ENCODE results near the gene HFM1. TPM values are rescaled to one million over a fixed set of nuclear protein-coding genes. Genes with fewer than 3 reads are reported as not detected.
"Not testable (repeated sequence)": the region's sequence is repeated elsewhere in the genome, so short reads cannot be mapped to it uniquely, and the experiment has no call there.

HFM1 gene
- total RNA-seq, 2 donors from 2014 or later = 4.6 to 5.9 TPM

DNA sequence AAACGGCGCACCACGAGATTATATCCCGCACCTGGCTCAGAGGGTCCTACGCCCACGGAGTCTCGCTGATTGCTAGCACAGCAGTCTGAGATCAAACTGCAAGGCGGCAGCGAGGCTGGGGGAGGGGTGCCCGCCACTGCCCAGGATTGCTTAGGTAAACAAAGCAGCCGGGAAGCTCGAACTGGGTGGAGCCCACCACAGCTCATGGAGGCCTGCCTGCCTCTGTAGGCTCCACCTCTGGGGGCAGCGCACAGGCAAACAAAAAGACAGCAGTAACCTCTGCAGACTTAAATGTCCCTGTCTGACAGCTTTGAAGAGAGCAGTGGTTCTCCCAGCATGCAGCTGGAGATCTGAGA, 117.7 kb downstream of the HFM1 start:
- H3K9me3 Mint-ChIP-seq = peaks cover 24% of the 10 kb centered on the region
- peaks cover 16% of the 10 kb centered on the region for H3K36me3 Mint-ChIP-seq (ENCODE audit: low read depth)
- H3K4me3 Mint-ChIP-seq; H3K27me3 Mint-ChIP-seq (ENCODE audit: insufficient read depth); H3K9me3 ChIP-seq (ENCODE audit: control insufficient read depth, low read length); H3K4me3 ChIP-seq (ENCODE audit: low read length); H3K27ac ChIP-seq (ENCODE audit: low read depth, low read length); H3K9ac ChIP-seq (ENCODE audit: extremely low read depth, low read length, poor library complexity, severe bottlenecking); H3K36me3 ChIP-seq (ENCODE audit: control insufficient read depth, insufficient read depth, low read length); H3K27me3 ChIP-seq (ENCODE audit: control insufficient read depth, insufficient read depth, low read length, poor library complexity, severe bottlenecking); H3K4me1 ChIP-seq (ENCODE audit: control insufficient read depth, insufficient read depth, low read length); H3K27ac Mint-ChIP-seq; H3K4me1 Mint-ChIP-seq: not testable (repeated sequence)
- TF ChIP-seq, protein P1, sequence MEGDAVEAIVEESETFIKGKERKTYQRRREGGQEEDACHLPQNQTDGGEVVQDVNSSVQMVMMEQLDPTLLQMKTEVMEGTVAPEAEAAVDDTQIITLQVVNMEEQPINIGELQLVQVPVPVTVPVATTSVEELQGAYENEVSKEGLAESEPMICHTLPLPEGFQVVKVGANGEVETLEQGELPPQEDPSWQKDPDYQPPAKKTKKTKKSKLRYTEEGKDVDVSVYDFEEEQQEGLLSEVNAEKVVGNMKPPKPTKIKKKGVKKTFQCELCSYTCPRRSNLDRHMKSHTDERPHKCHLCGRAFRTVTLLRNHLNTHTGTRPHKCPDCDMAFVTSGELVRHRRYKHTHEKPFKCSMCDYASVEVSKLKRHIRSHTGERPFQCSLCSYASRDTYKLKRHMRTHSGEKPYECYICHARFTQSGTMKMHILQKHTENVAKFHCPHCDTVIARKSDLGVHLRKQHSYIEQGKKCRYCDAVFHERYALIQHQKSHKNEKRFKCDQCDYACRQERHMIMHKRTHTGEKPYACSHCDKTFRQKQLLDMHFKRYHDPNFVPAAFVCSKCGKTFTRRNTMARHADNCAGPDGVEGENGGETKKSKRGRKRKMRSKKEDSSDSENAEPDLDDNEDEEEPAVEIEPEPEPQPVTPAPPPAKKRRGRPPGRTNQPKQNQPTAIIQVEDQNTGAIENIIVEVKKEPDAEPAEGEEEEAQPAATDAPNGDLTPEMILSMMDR (conservative IDR thresholded peaks at IDR 0.05) = peak; percentile 12
- DNase-seq = peak; percentile 51
- 73% methylated on average over 6 of the region's 13 CpGs; no CpG with 5 or more reads in 1 of the 2 experiments for WGBS, 2 experiments (ENCODE audit: insufficient coverage in 1 of 2, insufficient read length in 1 of 2)

DNA sequence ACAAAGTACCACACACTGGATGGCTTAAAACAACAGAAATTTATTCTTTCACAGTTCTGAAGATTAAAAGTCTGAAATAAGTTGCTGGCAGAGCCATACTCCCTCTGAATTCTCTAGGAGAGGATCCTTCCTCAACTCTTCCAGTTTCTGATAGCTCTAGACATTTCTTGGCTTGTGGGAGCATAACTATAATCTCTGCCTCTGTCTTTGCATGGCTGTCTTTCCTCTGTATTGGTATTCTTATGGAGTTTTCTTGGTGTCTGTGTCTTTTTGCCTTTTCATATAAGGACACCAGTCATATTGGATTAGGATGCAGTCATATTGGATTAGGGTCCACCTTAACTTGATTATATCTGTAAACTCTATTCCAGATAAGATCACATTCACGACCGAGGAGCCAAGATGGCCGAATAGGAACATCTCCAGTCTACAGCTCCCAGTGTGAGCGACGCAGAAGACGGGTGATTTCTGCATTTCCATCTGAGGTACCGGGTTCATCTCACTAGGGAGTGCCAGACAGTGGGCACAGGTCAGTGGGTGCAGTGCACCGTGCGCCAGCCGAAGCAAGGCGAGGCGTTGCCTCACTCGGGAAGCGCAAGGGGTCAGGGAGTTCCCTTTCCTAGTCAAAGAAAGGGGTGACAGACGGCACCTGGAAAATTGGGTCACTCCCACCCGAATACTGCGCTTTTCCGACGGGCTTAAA, 118.2 kb downstream of the HFM1 start:
- H3K27ac Mint-ChIP-seq; H3K4me3 Mint-ChIP-seq; H3K27me3 ChIP-seq (ENCODE audit: control insufficient read depth, insufficient read depth, low read length, poor library complexity, severe bottlenecking); H3K4me3 ChIP-seq (ENCODE audit: low read length); DNase-seq; H3K36me3 ChIP-seq (ENCODE audit: control insufficient read depth, insufficient read depth, low read length); H3K4me1 ChIP-seq (ENCODE audit: control insufficient read depth, insufficient read depth, low read length); H3K4me1 Mint-ChIP-seq; H3K27ac ChIP-seq (ENCODE audit: low read depth, low read length); H3K9me3 ChIP-seq (ENCODE audit: control insufficient read depth, low read length); H3K9ac ChIP-seq (ENCODE audit: extremely low read depth, low read length, poor library complexity, severe bottlenecking); H3K27me3 Mint-ChIP-seq (ENCODE audit: insufficient read depth): not testable (repeated sequence)
- 94 to 96% methylated on average over 12 to 14 of the region's 19 CpGs for WGBS, 2 experiments (ENCODE audit: insufficient coverage in 1 of 2, insufficient read length in 1 of 2)
- Mint-ChIP-seq H3K36me3 (ENCODE audit: low read depth) (peaks cover 16% of the 10 kb centered on the region), H3K9me3 (peaks cover 24% of the 10 kb centered on the region)

DNA sequence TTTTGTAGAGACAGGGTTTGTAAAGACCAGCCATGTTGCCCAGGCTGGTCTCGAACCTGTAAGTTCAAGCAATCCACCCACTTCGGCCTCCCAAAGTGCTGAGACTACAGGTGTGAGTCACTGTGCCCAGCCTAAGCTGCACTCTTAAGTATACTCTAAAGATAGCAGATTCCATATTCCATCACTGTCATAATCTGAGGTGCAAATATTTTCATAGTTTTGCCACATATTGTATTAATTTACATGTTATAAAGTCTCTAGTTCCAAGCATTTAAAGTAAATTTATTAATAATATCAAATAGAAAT, 121.3 kb downstream of the HFM1 start:
- H3K27me3 ChIP-seq (ENCODE audit: control insufficient read depth, insufficient read depth, low read length, poor library complexity, severe bottlenecking) = no peaks in the 10 kb centered on the region
- H3K27ac Mint-ChIP-seq = peak overlapping the region; percentile 76
- H3K36me3 Mint-ChIP-seq (ENCODE audit: low read depth) = peaks cover 6% of the 10 kb centered on the region
- H3K9ac ChIP-seq (ENCODE audit: extremely low read depth, low read length, poor library complexity, severe bottlenecking) = no peak overlapping the region
- TF ChIP-seq, protein P1 (conservative IDR thresholded peaks at IDR 0.05) = no peak
- H3K9me3 ChIP-seq (ENCODE audit: control insufficient read depth, low read length) = no peaks in the 10 kb centered on the region
- 92 to 100% methylated on average over 1 to 2 of the region's 2 CpGs for WGBS, 2 experiments (ENCODE audit: insufficient coverage in 1 of 2, insufficient read length in 1 of 2)
- H3K36me3 ChIP-seq (ENCODE audit: control insufficient read depth, insufficient read depth, low read length) = no peaks in the 10 kb centered on the region
- H3K4me3 Mint-ChIP-seq = no peak overlapping the region
- H3K27ac ChIP-seq (ENCODE audit: low read depth, low read length) = no peak overlapping the region
- H3K4me1 ChIP-seq (ENCODE audit: control insufficient read depth, insufficient read depth, low read length) = no peaks in the 10 kb centered on the region
- no peak overlapping the region for H3K4me3 ChIP-seq (ENCODE audit: low read length)
- peaks cover 7% of the 10 kb centered on the region for H3K4me1 Mint-ChIP-seq
- no peak for DNase-seq
- peaks cover 7% of the 10 kb centered on the region for H3K9me3 Mint-ChIP-seq
- H3K27me3 Mint-ChIP-seq (ENCODE audit: insufficient read depth) = no peaks in the 10 kb centered on the region

Measured in endodermal cell (in vitro differentiated cells).